ENCODE measurements around the gene LMNB1.
A peak's percentile ranks its signal among the peaks of the same experiment; 100 is the strongest.
"Not testable (repeated sequence)": the region's sequence is repeated elsewhere in the genome, so short reads cannot be mapped to it uniquely, and the experiment has no call there.

Gene LMNB1

DNA sequence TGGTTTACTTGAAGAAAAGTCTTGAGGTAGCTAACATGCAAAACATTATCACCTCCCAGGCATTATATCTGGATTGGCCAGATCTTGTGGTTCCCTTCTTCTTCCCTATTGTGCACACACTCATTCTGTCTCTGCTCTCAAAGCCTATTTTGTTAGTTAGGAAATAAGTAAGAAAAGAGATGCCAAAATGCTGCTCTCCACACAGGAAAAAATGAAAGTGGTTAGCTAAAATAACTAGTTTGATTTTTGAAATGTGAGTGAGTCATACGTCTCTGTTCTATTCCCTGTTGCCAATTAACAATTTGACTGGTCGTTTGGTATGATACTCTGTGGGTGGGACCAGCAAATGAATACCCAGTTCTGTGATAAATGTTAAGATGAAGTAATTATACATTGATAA is 28.1 kb downstream of the LMNB1 start:
- Histone ChIP-seq H3K9me3 (ENCODE audit: control insufficient read depth, low read length) (no peaks in the 10 kb centered on the region), H3K36me3 (ENCODE audit: control insufficient read depth, insufficient read depth, low read length) (no peaks in the 10 kb centered on the region), H3K27me3 (replicated peaks; ENCODE audit: control insufficient read depth, insufficient read depth, low read length, poor library complexity, severe bottlenecking) (no peaks in the 10 kb centered on the region), H3K4me1 (ENCODE audit: control insufficient read depth, insufficient read depth, low read length, poor library complexity, severe bottlenecking) (no peaks in the 10 kb centered on the region), H3K4me3 (ENCODE audit: insufficient read depth, low read depth, low read length, poor library complexity, severe bottlenecking) (no peak overlapping the region), H3K27ac (ENCODE audit: insufficient read depth, low read length, poor library complexity, severe bottlenecking) (no peak overlapping the region)
- no peak for DNase-seq

DNA sequence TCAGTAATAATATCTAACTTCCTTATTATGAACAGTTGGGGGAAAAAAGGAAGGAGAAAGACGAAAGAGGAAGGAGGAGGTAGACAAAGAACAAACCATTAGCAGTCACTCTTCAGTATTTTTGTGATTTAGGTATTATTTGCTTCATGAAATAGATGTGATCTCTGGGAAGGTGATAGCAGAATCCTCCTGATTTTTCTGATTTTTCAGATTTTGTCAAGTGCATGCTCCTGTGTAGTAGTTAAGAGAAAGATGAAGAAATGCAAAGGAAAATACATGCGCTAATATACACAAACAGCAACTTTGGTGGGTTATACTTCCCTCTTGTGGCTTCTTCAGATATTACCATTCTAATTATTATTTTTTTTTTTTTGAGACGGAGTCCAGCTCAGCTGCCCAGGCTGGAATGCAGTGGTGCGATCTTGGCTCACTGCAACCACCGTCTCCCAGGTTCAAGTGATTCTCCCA is 31.6 kb downstream of the LMNB1 start:
- Histone ChIP-seq H3K4me1 (ENCODE audit: control insufficient read depth, insufficient read depth, low read length, poor library complexity, severe bottlenecking) (no peaks in the 10 kb centered on the region), H3K4me3 (ENCODE audit: insufficient read depth, low read depth, low read length, poor library complexity, severe bottlenecking) (no peak overlapping the region), H3K9me3 (ENCODE audit: control insufficient read depth, low read length) (no peaks in the 10 kb centered on the region), H3K27me3 (replicated peaks; ENCODE audit: control insufficient read depth, insufficient read depth, low read length, poor library complexity, severe bottlenecking) (no peaks in the 10 kb centered on the region), H3K36me3 (ENCODE audit: control insufficient read depth, insufficient read depth, low read length) (no peaks in the 10 kb centered on the region), H3K27ac (ENCODE audit: insufficient read depth, low read length, poor library complexity, severe bottlenecking) (no peak overlapping the region)
- no peak for DNase-seq

- Histone ChIP-seq H3K36me3 (ENCODE audit: control insufficient read depth, insufficient read depth, low read length) (no peaks in the 10 kb centered on the region), H3K27ac (ENCODE audit: insufficient read depth, low read length, poor library complexity, severe bottlenecking) (no peak overlapping the region), H3K9me3 (ENCODE audit: control insufficient read depth, low read length) (no peaks in the 10 kb centered on the region), H3K4me3 (ENCODE audit: insufficient read depth, low read depth, low read length, poor library complexity, severe bottlenecking) (no peak overlapping the region), H3K27me3 (replicated peaks; ENCODE audit: control insufficient read depth, insufficient read depth, low read length, poor library complexity, severe bottlenecking) (no peaks in the 10 kb centered on the region), H3K4me1 (ENCODE audit: control insufficient read depth, insufficient read depth, low read length, poor library complexity, severe bottlenecking) (no peaks in the 10 kb centered on the region)
- no peak for DNase-seq
Observed at GRCh38 chr5:126809916-126810315, 33.0 kb downstream of the LMNB1 start.

DNA sequence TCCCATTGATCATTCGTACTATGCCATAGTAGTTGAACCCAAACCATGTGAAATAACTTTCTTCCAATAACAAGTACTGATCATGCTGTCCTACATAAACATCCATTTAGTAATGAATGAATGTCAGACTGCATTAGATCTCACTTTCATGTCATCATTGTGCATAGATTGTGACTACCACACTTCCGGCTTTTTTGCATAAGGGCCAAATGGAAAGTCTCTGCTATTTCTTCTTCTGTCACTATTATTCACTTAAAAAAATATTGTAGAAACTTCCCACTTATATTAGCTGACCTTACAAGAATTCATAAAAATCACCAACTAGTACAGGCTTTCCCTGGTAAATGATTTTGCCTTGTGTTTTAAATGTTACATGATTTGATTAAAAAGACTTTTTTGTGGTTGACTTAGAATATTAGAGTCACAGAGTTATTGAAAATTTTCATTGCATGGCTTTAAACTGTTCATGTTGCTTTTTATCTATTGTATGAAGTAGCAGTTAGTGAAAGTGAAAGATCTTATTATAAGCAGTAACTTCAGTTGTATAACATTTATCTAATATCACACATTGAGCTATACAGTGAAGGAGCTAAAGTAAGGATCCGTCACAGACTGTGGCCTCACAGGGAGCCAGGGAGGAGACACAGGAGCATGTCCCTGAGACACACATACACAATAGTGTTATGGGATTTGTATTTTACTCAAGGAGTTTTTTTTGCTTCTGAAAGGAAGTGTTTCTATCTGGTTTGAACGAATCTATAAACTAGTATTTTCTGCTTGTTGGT is 33.9 kb downstream of the LMNB1 start:
- DNase-seq: no peak
- Histone ChIP-seq H3K27ac (ENCODE audit: insufficient read depth, low read length, poor library complexity, severe bottlenecking) (peak overlapping the region; percentile 63), H3K4me3 (ENCODE audit: insufficient read depth, low read depth, low read length, poor library complexity, severe bottlenecking) (no peak overlapping the region), H3K4me1 (ENCODE audit: control insufficient read depth, insufficient read depth, low read length, poor library complexity, severe bottlenecking) (no peaks in the 10 kb centered on the region), H3K27me3 (replicated peaks; ENCODE audit: control insufficient read depth, insufficient read depth, low read length, poor library complexity, severe bottlenecking) (no peaks in the 10 kb centered on the region), H3K9me3 (ENCODE audit: control insufficient read depth, low read length) (no peaks in the 10 kb centered on the region), H3K36me3 (ENCODE audit: control insufficient read depth, insufficient read depth, low read length) (no peaks in the 10 kb centered on the region)

- H3K4me3 ChIP-seq (ENCODE audit: insufficient read depth, low read depth, low read length, poor library complexity, severe bottlenecking): no peak overlapping the region
- H3K27me3 ChIP-seq (replicated peaks; ENCODE audit: control insufficient read depth, insufficient read depth, low read length, poor library complexity, severe bottlenecking): no peaks in the 10 kb centered on the region
- H3K4me1 ChIP-seq (ENCODE audit: control insufficient read depth, insufficient read depth, low read length, poor library complexity, severe bottlenecking): no peaks in the 10 kb centered on the region
- no peaks in the 10 kb centered on the region for H3K9me3 ChIP-seq (ENCODE audit: control insufficient read depth, low read length)
- H3K36me3 ChIP-seq (ENCODE audit: control insufficient read depth, insufficient read depth, low read length): no peaks in the 10 kb centered on the region
- peak in 2 of 3 donors; percentile 11 to 18 for DNase-seq
- H3K27ac ChIP-seq (ENCODE audit: insufficient read depth, low read length, poor library complexity, severe bottlenecking): peak overlapping the region; percentile 63
Observed at GRCh38 chr5:126811515-126812198, 34.7 kb downstream of the LMNB1 start.

GRCh38 chr5:126812199-126812570 is 35.2 kb downstream of the LMNB1 start:
- H3K27ac ChIP-seq (ENCODE audit: insufficient read depth, low read length, poor library complexity, severe bottlenecking): peak overlapping the region; percentile 63
- no peak for DNase-seq

GRCh38 chr5:126813799-126814198 is 36.9 kb downstream of the LMNB1 start:
- not testable (repeated sequence) for H3K27ac ChIP-seq (ENCODE audit: insufficient read depth, low read length, poor library complexity, severe bottlenecking); H3K9me3 ChIP-seq (ENCODE audit: control insufficient read depth, low read length); H3K36me3 ChIP-seq (ENCODE audit: control insufficient read depth, insufficient read depth, low read length); H3K4me3 ChIP-seq (ENCODE audit: insufficient read depth, low read depth, low read length, poor library complexity, severe bottlenecking); DNase-seq; H3K4me1 ChIP-seq (ENCODE audit: control insufficient read depth, insufficient read depth, low read length, poor library complexity, severe bottlenecking); H3K27me3 ChIP-seq (replicated peaks; ENCODE audit: control insufficient read depth, insufficient read depth, low read length, poor library complexity, severe bottlenecking)

More at GRCh38 chr5:126812199-126812570, 35.2 kb downstream of the LMNB1 start:
- Histone ChIP-seq H3K4me1 (ENCODE audit: control insufficient read depth, insufficient read depth, low read length, poor library complexity, severe bottlenecking) (no peaks in the 10 kb centered on the region), H3K9me3 (ENCODE audit: control insufficient read depth, low read length) (no peaks in the 10 kb centered on the region), H3K36me3 (ENCODE audit: control insufficient read depth, insufficient read depth, low read length) (no peaks in the 10 kb centered on the region), H3K27me3 (replicated peaks; ENCODE audit: control insufficient read depth, insufficient read depth, low read length, poor library complexity, severe bottlenecking) (no peaks in the 10 kb centered on the region), H3K4me3 (ENCODE audit: insufficient read depth, low read depth, low read length, poor library complexity, severe bottlenecking) (no peak overlapping the region)

DNA sequence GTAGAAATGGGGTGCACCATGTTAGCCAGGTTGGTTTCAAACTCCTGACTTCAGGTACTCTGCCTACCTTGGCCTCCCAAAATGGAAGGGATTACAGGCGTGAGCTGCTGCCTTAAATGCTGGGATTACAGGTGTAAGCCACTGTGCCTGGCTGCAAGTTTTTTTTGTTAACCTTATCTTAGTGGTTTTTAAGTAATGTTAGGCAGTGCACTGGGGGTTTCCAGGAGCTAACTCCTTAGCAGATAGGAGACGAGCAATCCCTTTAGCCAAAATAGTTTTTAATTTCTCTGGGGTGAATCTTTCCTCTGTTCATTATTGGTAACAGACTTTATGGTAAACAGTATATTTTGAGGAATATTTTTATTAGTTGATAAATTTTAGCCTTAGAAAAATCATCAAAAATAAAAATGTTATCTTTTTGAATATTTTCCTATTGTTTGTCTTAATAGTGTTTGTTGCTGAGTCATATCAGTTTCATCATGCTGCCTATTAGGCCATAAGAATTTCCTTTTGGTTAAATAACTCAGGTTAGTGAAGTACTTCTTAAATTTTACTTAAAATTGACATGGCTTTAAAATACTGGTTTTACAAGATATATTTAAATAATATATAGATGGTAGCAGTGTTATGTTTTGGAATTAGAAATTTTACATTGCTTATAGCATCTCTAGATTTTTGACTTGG is 37.9 kb downstream of the LMNB1 start:
- no peak overlapping the region for H3K4me3 ChIP-seq (ENCODE audit: insufficient read depth, low read depth, low read length, poor library complexity, severe bottlenecking)
- H3K27me3 ChIP-seq (replicated peaks; ENCODE audit: control insufficient read depth, insufficient read depth, low read length, poor library complexity, severe bottlenecking): no peaks in the 10 kb centered on the region
- no peak overlapping the region for H3K27ac ChIP-seq (ENCODE audit: insufficient read depth, low read length, poor library complexity, severe bottlenecking)
- H3K4me1 ChIP-seq (ENCODE audit: control insufficient read depth, insufficient read depth, low read length, poor library complexity, severe bottlenecking): no peaks in the 10 kb centered on the region
- H3K36me3 ChIP-seq (ENCODE audit: control insufficient read depth, insufficient read depth, low read length): no peaks in the 10 kb centered on the region
- DNase-seq: no peak
- H3K9me3 ChIP-seq (ENCODE audit: control insufficient read depth, low read length): no peaks in the 10 kb centered on the region

DNA sequence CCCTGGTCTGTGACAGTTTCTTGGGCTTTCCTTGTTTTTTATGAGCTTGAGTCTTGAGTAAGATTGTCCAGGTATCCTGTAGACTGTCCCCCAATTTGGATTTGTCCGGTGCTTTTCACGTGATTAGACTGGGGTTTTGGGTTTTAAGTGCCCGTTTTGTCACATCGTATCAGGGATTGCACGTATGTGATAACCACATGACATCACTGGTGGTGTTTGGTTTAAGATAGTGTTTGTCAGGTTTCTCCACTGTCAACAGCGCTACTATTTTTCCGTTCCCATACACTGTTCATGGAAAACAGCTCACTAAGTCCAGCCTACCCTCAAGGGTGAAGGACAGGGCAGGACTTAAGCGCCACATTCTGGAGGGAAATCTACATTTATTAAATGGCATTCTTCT is 39.7 kb downstream of the LMNB1 start:
- H3K27me3 ChIP-seq (replicated peaks; ENCODE audit: control insufficient read depth, insufficient read depth, low read length, poor library complexity, severe bottlenecking): no peaks in the 10 kb centered on the region
- no peak overlapping the region for H3K27ac ChIP-seq (ENCODE audit: insufficient read depth, low read length, poor library complexity, severe bottlenecking)
- DNase-seq: no peak
- no peaks in the 10 kb centered on the region for H3K9me3 ChIP-seq (ENCODE audit: control insufficient read depth, low read length)
- H3K4me3 ChIP-seq (ENCODE audit: insufficient read depth, low read depth, low read length, poor library complexity, severe bottlenecking): no peak overlapping the region
- H3K4me1 ChIP-seq (ENCODE audit: control insufficient read depth, insufficient read depth, low read length, poor library complexity, severe bottlenecking): no peaks in the 10 kb centered on the region
- no peaks in the 10 kb centered on the region for H3K36me3 ChIP-seq (ENCODE audit: control insufficient read depth, insufficient read depth, low read length)

DNA sequence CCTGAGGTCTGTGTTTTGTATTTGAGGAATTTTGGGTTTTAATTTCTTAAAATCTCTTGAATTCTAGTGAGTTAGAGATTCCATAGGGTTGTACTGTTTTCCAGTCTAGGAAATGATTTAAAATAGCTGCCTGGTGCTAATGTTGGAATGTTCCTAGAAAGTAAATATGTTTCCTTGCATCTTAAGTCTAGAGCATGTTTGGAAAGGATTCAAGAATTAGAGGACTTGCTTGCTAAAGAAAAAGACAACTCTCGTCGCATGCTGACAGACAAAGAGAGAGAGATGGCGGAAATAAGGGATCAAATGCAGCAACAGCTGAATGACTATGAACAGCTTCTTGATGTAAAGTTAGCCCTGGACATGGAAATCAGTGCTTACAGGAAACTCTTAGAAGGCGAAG is 41.8 kb downstream of the LMNB1 start:
- no peaks in the 10 kb centered on the region for H3K27me3 ChIP-seq (replicated peaks; ENCODE audit: control insufficient read depth, insufficient read depth, low read length, poor library complexity, severe bottlenecking)
- no peaks in the 10 kb centered on the region for H3K9me3 ChIP-seq (ENCODE audit: control insufficient read depth, low read length)
- no peak overlapping the region for H3K27ac ChIP-seq (ENCODE audit: insufficient read depth, low read length, poor library complexity, severe bottlenecking)
- no peaks in the 10 kb centered on the region for H3K36me3 ChIP-seq (ENCODE audit: control insufficient read depth, insufficient read depth, low read length)
- H3K4me3 ChIP-seq (ENCODE audit: insufficient read depth, low read depth, low read length, poor library complexity, severe bottlenecking): no peak overlapping the region
- no peak for DNase-seq
- H3K4me1 ChIP-seq (ENCODE audit: control insufficient read depth, insufficient read depth, low read length, poor library complexity, severe bottlenecking): no peaks in the 10 kb centered on the region
